HG03575 (cell line): ENCODE measurements around the gene MRE11.

Source experiments
- ATAC-seq: cut with Tn5 transposase; IDR thresholded peaks from one replicate; pipeline ENCODE4 v1.9.1; 2021; ENCODE audit not compliant: unreplicated experiment, insufficient number of reproducible peaks, low FRiP score; ENCODE audit errors: extremely low read depth

Gene MRE11

GRCh38 chr11:94493281-94494125 lies at the start of gene MRE11, which contains the start of gene ANKRD49:
TSS of gene MRE11 (minus strand) at chr11:94493844. CDS start at chr11:94492801, 1,043 bp downstream.
TSS of gene ANKRD49 (plus strand) at chr11:94493984. CDS start at chr11:94496694, 2,710 bp downstream.
- peak; percentile 98 for ATAC-seq

- no peak for ATAC-seq
Measured at GRCh38 chr11:94539420-94539819, 45.8 kb upstream of the MRE11 start.

- ATAC-seq, result no peak
Measured at GRCh38 chr11:94537031-94537600, 43.5 kb upstream of the MRE11 start.

- ATAC-seq, result no peak
Measured at GRCh38 chr11:94536386-94536785, 42.7 kb upstream of the MRE11 start.

GRCh38 chr11:94533696-94534630 lies 40.3 kb upstream of the MRE11 start:
- ATAC-seq, result no peak

GRCh38 chr11:94533206-94533605 lies 39.6 kb upstream of the MRE11 start:
- ATAC-seq, result no peak

GRCh38 chr11:94532211-94532610 lies 38.6 kb upstream of the MRE11 start:
- no peak for ATAC-seq

- ATAC-seq, result no peak
Measured at GRCh38 chr11:94528551-94528950, 34.9 kb upstream of the MRE11 start.

GRCh38 chr11:94526645-94527438 lies 33.2 kb upstream of the MRE11 start:
- ATAC-seq, result no peak

- ATAC-seq, result no peak
Measured at GRCh38 chr11:94525546-94526324, 32.1 kb upstream of the MRE11 start.

- no peak for ATAC-seq
Measured at GRCh38 chr11:94524341-94524740, 30.7 kb upstream of the MRE11 start.

- no peak for ATAC-seq
Measured at GRCh38 chr11:94521684-94522083, 28.0 kb upstream of the MRE11 start.

GRCh38 chr11:94519478-94520084 lies 25.9 kb upstream of the MRE11 start:
- no peak for ATAC-seq

- no peak for ATAC-seq
Measured at GRCh38 chr11:94518300-94518699, 24.7 kb upstream of the MRE11 start.

- no peak for ATAC-seq
Measured at GRCh38 chr11:94516725-94517124, 23.1 kb upstream of the MRE11 start.

- no peak for ATAC-seq
Measured at GRCh38 chr11:94515398-94515797, 21.8 kb upstream of the MRE11 start.

- ATAC-seq, result no peak
Measured at GRCh38 chr11:94513091-94513490, 19.4 kb upstream of the MRE11 start.
